GM12878 (cell line): Measurements from ENCODE around the gene HADHA. TPM values are rescaled to one million over a fixed set of nuclear protein-coding genes. Genes with fewer than 3 reads are reported as not detected.
A peak's percentile ranks its signal among the peaks of the same experiment; 100 is the strongest.

Experiments used
- ATAC-seq: fragments of 200-7000 bp; cut with Tn5 transposase; 3 replicates; pipeline ENCODE4 v1.9.1; 2020; ENCODE audit warnings: mild to moderate bottlenecking, moderate library complexity
- BruUV-seq: library from RNA; stranded (reverse); fragments of 400-500 nt; replicated peaks from 2 replicates; lab custom pipeline; 2021; lab: Mats Ljungman, UMichigan
- CTCF ChIA-PET: fragments of 300-600 bp; sonication (Branson Sonifier 250); formaldehyde crosslinking; extraction: SDS; loops from one replicate; lab custom pipeline; 2021; ENCODE audit warnings: inconsistent platforms; lab: Yijun Ruan, JAX
- POLR2A ChIA-PET: fragments of 350-600 bp; formaldehyde crosslinking; extraction: SDS; loops from one replicate; lab custom pipeline; 2021; ENCODE audit warnings: inconsistent platforms; lab: Charles Lee
- RAD21 ChIA-PET: fragments of 300-600 bp; sonication (Branson Sonifier 250); formaldehyde crosslinking; loops from one replicate; lab custom pipeline; 2023; ENCODE audit warnings: antibody characterized with exemption; ENCODE audit not compliant: unreplicated experiment; lab: Charles Lee
- SMC1A ChIA-PET: fragments of 300-600 bp; sonication (Branson Sonifier 250); formaldehyde crosslinking; loops from one replicate; lab custom pipeline; 2023; ENCODE audit not compliant: unreplicated experiment, uncharacterized antibody; lab: Charles Lee
- DNase-seq: peaks from one replicate; pipeline ENCODE4 v3.0.0-alpha.2; 2011; ENCODE audit warnings: low read depth, low spot score
- FAIRE-seq: peaks from 3 replicates; lab custom pipeline; 2011; peaks lifted over from hg19 to GRCh38; lab: Jason Lieb, UNC
- H2AFZ ChIP-seq: 2 replicates; pipeline ENCODE4 v1.6.0; 2011; ENCODE audit warnings: low read depth, low read length, control low read depth; ENCODE audit not compliant: control insufficient read depth
- H3K27ac ChIP-seq: 2 replicates; pipeline ENCODE4 v1.5.1; 2011; ENCODE audit warnings: control low read depth; ENCODE audit not compliant: control insufficient read depth, insufficient read depth
- H3K27me3 ChIP-seq, 2 experiments: replicated peaks in 1 of 2; 2 replicates each; pipeline versions ENCODE4 v1.6.0 to v1.6.1; 2011; ENCODE audit warnings: low read length in 1 of 2; ENCODE audit not compliant: control insufficient read depth in 2 of 2, insufficient read depth in 2 of 2
- H3K36me3 ChIP-seq, 2 experiments: 2 replicates each; pipeline ENCODE4 v1.5.1; 2011; ENCODE audit warnings: low read length in 1 of 2; ENCODE audit not compliant: control insufficient read depth in 2 of 2, insufficient read depth in 2 of 2
- H3K4me1 ChIP-seq: 2 replicates; pipeline ENCODE4 v1.6.1; 2011; ENCODE audit warnings: mild to moderate bottlenecking, low read length, moderate library complexity, mixed read lengths; ENCODE audit not compliant: control insufficient read depth, insufficient read depth
- H3K4me2 ChIP-seq: 2 replicates; pipeline ENCODE4 v1.6.0; 2011; ENCODE audit warnings: control low read depth; ENCODE audit not compliant: control insufficient read depth, insufficient read depth
- H3K4me3 ChIP-seq: fragments of 200-600 bp; sonication (generic); 2 replicates; pipeline ENCODE4 v1.5.1; 2016
- H3K79me2 ChIP-seq: 2 replicates; pipeline ENCODE4 v1.6.0; 2011; ENCODE audit warnings: low read length; ENCODE audit not compliant: control insufficient read depth, insufficient read depth
- H3K9ac ChIP-seq: 2 replicates; pipeline ENCODE4 v1.8.0; 2011; ENCODE audit warnings: low read length, control low read depth, mixed read lengths; ENCODE audit not compliant: control insufficient read depth, insufficient read depth
- H3K9me3 ChIP-seq: replicated peaks from 3 replicates; pipeline ENCODE4 v1.5.1; 2011; ENCODE audit warnings: mild to moderate bottlenecking, low read length; ENCODE audit not compliant: control insufficient read depth, insufficient read depth
- H4K20me1 ChIP-seq: 2 replicates; pipeline ENCODE4 v1.6.0; 2011; ENCODE audit not compliant: control insufficient read depth, insufficient read depth
- CEBPB ChIP-seq, 2 experiments: fragments of 150-350 bp in 1 of 2; IDR thresholded peaks; 2 replicates each; pipeline ENCODE4 v1.6.1; 2012 to 2014; ENCODE audit warnings: low read depth in 2 of 2, low read length in 2 of 2, borderline replicate concordance in 1 of 2, inconsistent platforms in 1 of 2
- CHD1 ChIP-seq: IDR thresholded peaks from 2 replicates; pipeline ENCODE4 v1.6.1; 2012; ENCODE audit warnings: low read depth, low read length, improper control_type of control experiment
- CHD4 ChIP-seq: fragments of 200-600 bp; sonication (generic); IDR thresholded peaks from 2 replicates; pipeline ENCODE4 v1.6.1; 2016; ENCODE audit warnings: mild to moderate bottlenecking
- CTCF ChIP-seq, 3 experiments: IDR thresholded peaks in 2 of 3; conservative IDR thresholded peaks in 1 of 3; 2 replicates each; pipeline ENCODE4 v1.5.1; 2011; ENCODE audit warnings: low read depth in 3 of 3, low read length in 3 of 3, mild to moderate bottlenecking in 3 of 3, control low read depth in 2 of 3, moderate library complexity in 2 of 3, inconsistent platforms in 1 of 3, mixed read lengths in 1 of 3; ENCODE audit not compliant: control insufficient read depth in 2 of 3, insufficient read depth in 1 of 3; ENCODE audit errors: extremely low read depth in 1 of 3
- E2F4 ChIP-seq: IDR thresholded peaks from 2 replicates; pipeline ENCODE4 v1.6.1; 2012; ENCODE audit warnings: low read depth, low read length, improper control_type of control experiment
- EGR1 ChIP-seq, 2 experiments: IDR thresholded peaks; 1 replicate in 1 of 2; 2 replicates in 1 of 2; pipeline ENCODE4 v1.6.1; 2011 to 2012; ENCODE audit warnings: low read depth in 2 of 2, low read length in 2 of 2, borderline replicate concordance in 1 of 2, mild to moderate bottlenecking in 1 of 2, moderate library complexity in 1 of 2
- FOS ChIP-seq: IDR thresholded peaks from 3 replicates; pipeline ENCODE4 v1.6.1; 2011; ENCODE audit warnings: borderline replicate concordance; ENCODE audit not compliant: insufficient read length; ENCODE audit errors: extremely low read depth
- HDAC6 ChIP-seq: fragments of 200-600 bp; sonication (generic); IDR thresholded peaks from one replicate; pipeline ENCODE4 v1.8.0; 2017; ENCODE audit warnings: antibody characterized with exemption; ENCODE audit not compliant: unreplicated experiment
- MYB ChIP-seq: fragments of 150-350 bp; IDR thresholded peaks from 2 replicates; pipeline ENCODE4 v1.6.1; 2014; ENCODE audit warnings: mild to moderate bottlenecking, low read depth, low read length, borderline replicate concordance
- NFYA ChIP-seq: IDR thresholded peaks from 2 replicates; pipeline ENCODE4 v1.6.1; 2011; ENCODE audit warnings: low read depth, mild to moderate bottlenecking, low read length, improper control_type of control experiment, borderline replicate concordance
- NR2C2 ChIP-seq: IDR thresholded peaks from 2 replicates; pipeline ENCODE4 v1.6.1; 2011; ENCODE audit warnings: borderline replicate concordance, low read depth; ENCODE audit not compliant: control insufficient read depth, insufficient read length
- POLR2AphosphoS5 ChIP-seq: IDR thresholded peaks from 2 replicates; pipeline ENCODE4 v1.6.1; 2011; ENCODE audit warnings: mild to moderate bottlenecking, low read length, inconsistent platforms
- SIX5 ChIP-seq: IDR thresholded peaks from 2 replicates; pipeline ENCODE4 v1.6.1; 2011; ENCODE audit warnings: mild to moderate bottlenecking, low read depth, low read length, moderate library complexity; ENCODE audit not compliant: severe bottlenecking
- SP1 ChIP-seq: IDR thresholded peaks from one replicate; pipeline ENCODE4 v1.6.1; 2011; ENCODE audit warnings: low read depth, low read length
- SPI1 ChIP-seq: IDR thresholded peaks from 2 replicates; pipeline ENCODE4 v1.6.1; 2011; ENCODE audit warnings: low read depth, mild to moderate bottlenecking, low read length, moderate library complexity, borderline replicate concordance; ENCODE audit not compliant: insufficient read depth
- SUZ12 ChIP-seq: fragments of 200-600 bp; sonication (generic); IDR thresholded peaks from one replicate; pipeline ENCODE4 v1.6.1; 2018; ENCODE audit warnings: antibody characterized with exemption, mild to moderate bottlenecking; ENCODE audit not compliant: unreplicated experiment
- TARDBP ChIP-seq: IDR thresholded peaks from 2 replicates; pipeline ENCODE4 v1.6.1; 2016; ENCODE audit warnings: borderline replicate concordance
- whole genome bisulfite sequencing: methylation state at CpG from one replicate; pipeline ENCODE4 v1.1.6; 2016; ENCODE audit warnings: low lambda C conversion rate; ENCODE audit not compliant: insufficient replicate concordance, insufficient coverage; ENCODE audit errors: missing lambda C conversion rate; 5-methylcytosine and 5-hydroxymethylcytosine counted together
- in situ Hi-C: fragments of 300-500 bp; cut with MboI; formaldehyde crosslinking; loops from 9 replicates; pipeline ENCODE4 v1.14.3; 2018; ENCODE audit warnings: mixed read lengths
- intact Hi-C: fragments of 100-400 bp; cut with micrococcal nuclease; formaldehyde crosslinking; loops from one replicate; pipeline ENCODE4 v1.14.2; 2022; ENCODE audit not compliant: unreplicated experiment
- polyA plus RNA-seq, 11 experiments: library from polyadenylated mRNA; depleted of rRNA in 4 of 11; unstranded in 6 of 11; stranded (reverse) in 5 of 11; fragments of >200 nt; fragmentation: Nextera tagmentation in 4 of 11; fragmentation: Illumina TruSeq in 1 of 11; extraction: Ambion mirVana in 4 of 11; extraction: Trizol in 1 of 11; gene quantifications; 1 replicate in 1 of 11; 2 replicates in 10 of 11; pipeline versions ENCODE4 v1.2.1 to v1.2.3, GENCODE V29; 2011 to 2016; ENCODE audit warnings: inconsistent platforms in 2 of 11, missing spikeins in 2 of 11, low read depth in 1 of 11
- total RNA-seq, 4 experiments: library from RNA; depleted of rRNA in 3 of 4; stranded (reverse); fragments of >200 nt in 3 of 4; fragmentation: Illumina TruSeq in 1 of 4; extraction: Trizol in 1 of 4; gene quantifications; 2 replicates each; pipeline versions ENCODE4 v1.2.1 to v1.2.3, GENCODE V29; 2013 to 2021

HADHA gene
- total and polyA plus RNA-seq, 10 of the 15 experiments (the other 5 are each of a cell fraction or from before 2014, with no cell fraction given), result 109 to 207 (median 165) TPM

GRCh38 chr2:26184555-26185303 lies 59.7 kb downstream of the HADHA start:
- no peak for FAIRE-seq
- peak overlapping the region; percentile 35; the same call in 1 of the 2 replicates for H3K9ac ChIP-seq
- peaks cover 0 to 5% of the 10 kb centered on the region in 2 experiments; a peak in 1 of 4 replicates for H3K27me3 ChIP-seq
- ATAC-seq, result peak; percentile 92
- peak overlapping the region; percentile 79 for H2AFZ ChIP-seq
- peak overlapping the region; percentile 89 for H3K4me2 ChIP-seq
- H3K79me2 ChIP-seq, result no peaks in the 10 kb centered on the region
- ChIA-PET SMC1A (interaction anchor here (0.8 to 1.5 kb wide), 2 partner anchors 15 to 58 kb away, joined by 3 read pairs; no protein-coding TSS in a partner anchor), RAD21 (interaction anchor here (1.0 kb wide), 1 partner anchor 163 kb away, joined by 3 read pairs; no protein-coding TSS in a partner anchor), POLR2A (no interaction called here), CTCF (interaction anchor here (0.6 to 1.8 kb wide), 6 partner anchors 11 to 305 kb away, joined by 3 to 5 read pairs (median 4); no protein-coding TSS in a partner anchor)
- peak overlapping the region; percentile 68 for H3K4me3 ChIP-seq
- H3K4me1 ChIP-seq, result no peaks in the 10 kb centered on the region
- intact Hi-C loops, result no loop called here
- 14% methylated on average over 62 of the region's 114 CpGs for WGBS
- DNase-seq, result peak; percentile 25
- H3K36me3 ChIP-seq, result no peaks in the 10 kb centered on the region
- BruUV-seq, result no TSS peak
- no peaks in the 10 kb centered on the region for H3K9me3 ChIP-seq
- in situ Hi-C loops, result no loop called here
- no peak overlapping the region for H3K27ac ChIP-seq
- no peaks in the 10 kb centered on the region for H4K20me1 ChIP-seq
- TF ChIP-seq FOS (no peak), POLR2AphosphoS5 (peak; percentile 39; the same call in 1 of the 2 replicates), CHD4 (no peak), CEBPB (IDR thresholded peaks at IDR 0.05; ENCODE audit: borderline replicate concordance in 1 of 2, low read depth in 2 of 2, low read length in 2 of 2) (no peak), EGR1 (IDR thresholded peaks at IDR 0.05; ENCODE audit: borderline replicate concordance in 1 of 2, low read depth in 2 of 2, low read length in 2 of 2) (no peak), SIX5 (no peak), SP1 (no peak), E2F4 (no peak), SUZ12 (no peak), HDAC6 (no peak), MYB (no peak), TARDBP (no peak), NFYA (no peak), CHD1 (no peak), NR2C2 (no peak), CTCF (IDR thresholded peaks at IDR 0.05 in 2 of 3, conservative IDR thresholded peaks at IDR 0.05 in 1 of 3; ENCODE audit: control insufficient read depth in 2 of 3, extremely low read depth in 1 of 3, insufficient read depth in 1 of 3, low read depth in 3 of 3, low read length in 3 of 3) (peak; percentile 59 to 72 (median 63); a peak in 5 of 6 replicates), SPI1 (no peak)
